Prostate gland (tissue), 2 donors: ENCODE data around the gene PTPN23.

Source experiments
- CTCF ChIP-seq, 4 experiments: fragments of 200-600 bp in 2 of 4; fragments of 450-650 bp in 2 of 4; sonication (generic) in 2 of 4; IDR thresholded peaks; 1 replicate in 3 of 4; 2 replicates in 1 of 4; pipeline ENCODE4 v1.5.1; 2016 to 2019; ENCODE audit warnings: antibody characterized with exemption in 4 of 4, mild to moderate bottlenecking in 2 of 4, moderate library complexity in 2 of 4
- POLR2AphosphoS5 ChIP-seq: sonication (generic); formaldehyde crosslinking; IDR thresholded peaks from one replicate; pipeline ENCODE4 v1.6.1; 2017; ENCODE audit warnings: antibody characterized with exemption

- TF ChIP-seq POLR2AphosphoS5 (no peak), CTCF (IDR thresholded peaks at IDR 0.05) (no peak)
Measured at GRCh38 chr3:47362701-47363100, 18.1 kb upstream of the PTPN23 start.
